K562 treated with DMSO at 1 percent for 48 hours (cell line): Measurements from ENCODE around the gene COG8. TPM values are rescaled to one million over a fixed set of nuclear protein-coding genes. Genes with fewer than 3 reads are reported as not detected.

Experiments
- total RNA-seq: library from RNA; unstranded; fragments of 300-600 nt; gene quantifications from 2 replicates; pipeline ENCODE4 v1.2.3, GENCODE V29; 2022; ENCODE audit warnings: low replicate concordance; ENCODE audit errors: extremely low read depth

Gene COG8, protein sequence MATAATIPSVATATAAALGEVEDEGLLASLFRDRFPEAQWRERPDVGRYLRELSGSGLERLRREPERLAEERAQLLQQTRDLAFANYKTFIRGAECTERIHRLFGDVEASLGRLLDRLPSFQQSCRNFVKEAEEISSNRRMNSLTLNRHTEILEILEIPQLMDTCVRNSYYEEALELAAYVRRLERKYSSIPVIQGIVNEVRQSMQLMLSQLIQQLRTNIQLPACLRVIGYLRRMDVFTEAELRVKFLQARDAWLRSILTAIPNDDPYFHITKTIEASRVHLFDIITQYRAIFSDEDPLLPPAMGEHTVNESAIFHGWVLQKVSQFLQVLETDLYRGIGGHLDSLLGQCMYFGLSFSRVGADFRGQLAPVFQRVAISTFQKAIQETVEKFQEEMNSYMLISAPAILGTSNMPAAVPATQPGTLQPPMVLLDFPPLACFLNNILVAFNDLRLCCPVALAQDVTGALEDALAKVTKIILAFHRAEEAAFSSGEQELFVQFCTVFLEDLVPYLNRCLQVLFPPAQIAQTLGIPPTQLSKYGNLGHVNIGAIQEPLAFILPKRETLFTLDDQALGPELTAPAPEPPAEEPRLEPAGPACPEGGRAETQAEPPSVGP
- not detected in 2 replicates for total RNA-seq

DNA sequence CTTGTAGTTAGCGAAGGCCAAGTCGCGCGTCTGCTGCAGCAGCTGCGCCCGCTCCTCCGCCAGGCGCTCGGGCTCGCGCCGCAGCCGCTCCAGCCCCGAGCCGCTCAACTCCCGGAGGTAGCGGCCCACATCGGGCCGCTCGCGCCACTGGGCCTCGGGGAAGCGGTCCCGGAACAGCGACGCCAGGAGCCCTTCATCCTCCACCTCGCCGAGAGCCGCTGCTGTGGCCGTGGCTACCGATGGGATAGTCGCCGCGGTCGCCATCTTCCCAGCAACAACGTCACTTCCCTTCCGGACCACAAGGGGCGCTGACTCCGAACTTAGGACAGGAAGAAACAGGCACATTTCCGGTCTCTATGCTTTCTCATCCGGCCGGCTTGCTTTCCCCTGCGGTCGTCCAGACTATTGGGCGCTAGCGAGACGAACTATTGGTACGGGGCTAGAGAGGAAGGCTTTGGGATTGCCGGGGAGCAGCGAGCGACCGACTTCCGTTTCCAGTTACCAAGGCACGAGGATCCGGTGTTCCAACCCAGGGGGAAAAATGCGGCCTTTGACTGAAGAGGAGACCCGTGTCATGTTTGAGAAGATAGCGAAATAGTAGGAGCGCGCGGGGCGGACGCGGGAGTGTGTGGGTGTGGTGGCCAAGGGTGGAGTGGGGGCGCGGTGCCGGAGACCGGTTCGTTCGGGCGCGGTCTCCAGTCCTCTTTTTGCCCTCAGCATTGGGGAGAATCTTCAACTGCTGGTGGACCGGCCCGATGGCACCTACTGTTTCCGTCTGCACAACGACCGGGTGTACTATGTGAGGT is at the start of gene COG8, which contains the start of gene NIP7:
Gene COG8 (minus strand): TSS at position 276 of the 806 bp plus-strand sequence. CDS start 12 bp downstream, at position 264.
Gene NIP7 (plus strand): TSS at position 484 of the 806 bp plus-strand sequence. CDS start 58 bp downstream, at position 542.

DNA sequence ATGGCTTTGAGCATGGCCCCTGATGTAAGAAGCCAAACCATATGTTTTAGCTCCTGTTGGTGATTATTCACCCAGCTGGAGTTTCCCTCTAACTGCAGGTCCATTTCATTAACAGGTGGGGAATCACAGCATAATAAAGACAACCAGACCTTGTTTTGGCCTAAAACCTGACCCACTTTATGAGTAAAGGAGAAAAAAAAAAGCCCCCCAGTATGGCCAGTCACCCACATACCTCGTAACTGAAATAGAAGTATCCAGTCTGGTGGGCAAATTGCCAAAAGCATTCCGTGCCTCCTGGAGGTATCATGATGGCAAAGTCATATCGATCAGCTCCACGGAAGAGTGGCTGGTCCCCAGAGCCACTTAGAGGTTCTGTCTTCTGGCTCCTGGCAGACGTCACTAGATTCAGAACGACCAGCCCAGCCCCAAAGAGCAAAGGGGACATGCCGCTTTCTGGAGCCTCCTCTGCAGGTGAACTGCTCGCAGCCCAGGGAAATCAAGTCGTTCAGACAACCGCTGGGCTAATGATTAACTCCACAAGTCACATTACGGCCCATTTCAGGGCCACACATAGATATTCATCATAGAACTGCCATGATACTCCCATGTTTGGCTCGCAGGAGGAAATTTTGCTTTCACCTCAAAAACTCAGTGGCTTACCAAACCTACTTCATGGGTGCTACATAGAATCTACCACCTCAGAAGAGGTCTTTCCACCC is 12.1 kb upstream of the COG8 start, which contains the start of gene TMED6:
Gene TMED6 (minus strand): TSS at position 478 of the 719 bp plus-strand sequence. CDS start 33 bp downstream, at position 445.

GRCh38 chr16:69330286-69331109 is 8.9 kb downstream of the COG8 start, which contains the start of gene PDF:
Gene PDF, minus strand, starts transcription at chr16:69330588. Its CDS starts 18 bp downstream, at chr16:69330570.

GRCh38 chr16:69310653-69311532 is 28.5 kb downstream of the COG8 start, which contains the start of gene VPS4A:
Gene VPS4A, plus strand, starts transcription at chr16:69311350. Its CDS starts 162 bp downstream, at chr16:69311512.

Other genes with a start within 250 kb of the COG8 start
- not detected in 2 replicates for gene HAS3, start 233.9 kb downstream of the COG8 start, total RNA-seq
- gene CHTF8, start 207.0 kb downstream of the COG8 start, total RNA-seq: not detected in 2 replicates
- gene UTP4, start 206.9 kb downstream of the COG8 start, total RNA-seq: not detected in 2 replicates
- gene SNTB2, start 152.4 kb downstream of the COG8 start, total RNA-seq: not detected in 2 replicates
- not detected in 2 replicates for gene VPS4A, start 28.2 kb downstream of the COG8 start, total RNA-seq
- gene PDF, start 9.0 kb downstream of the COG8 start, total RNA-seq: not detected in 2 replicates
- not detected in 2 replicates for gene NIP7, start 208 bp upstream of the COG8 start, total RNA-seq
- gene TMED6, start 12.2 kb upstream of the COG8 start, total RNA-seq: not detected in 2 replicates
- not detected in 2 replicates for gene TERF2, start 46.4 kb upstream of the COG8 start, total RNA-seq
- gene CYB5B, start 85.1 kb upstream of the COG8 start, total RNA-seq: not detected in 2 replicates
- gene NFAT5, start 226.4 kb upstream of the COG8 start, total RNA-seq: not detected in 2 replicates